Measurements from ENCODE around the gene TREM1. TPM values are rescaled to one million over a fixed set of nuclear protein-coding genes. Genes with fewer than 3 reads are reported as not detected.
"Not testable (repeated sequence)": the region's sequence is repeated elsewhere in the genome, so short reads cannot be mapped to it uniquely, and the experiment has no call there.

Gene TREM1
- total RNA-seq, 1 donor from 2014 or later = 61.2 TPM

DNA sequence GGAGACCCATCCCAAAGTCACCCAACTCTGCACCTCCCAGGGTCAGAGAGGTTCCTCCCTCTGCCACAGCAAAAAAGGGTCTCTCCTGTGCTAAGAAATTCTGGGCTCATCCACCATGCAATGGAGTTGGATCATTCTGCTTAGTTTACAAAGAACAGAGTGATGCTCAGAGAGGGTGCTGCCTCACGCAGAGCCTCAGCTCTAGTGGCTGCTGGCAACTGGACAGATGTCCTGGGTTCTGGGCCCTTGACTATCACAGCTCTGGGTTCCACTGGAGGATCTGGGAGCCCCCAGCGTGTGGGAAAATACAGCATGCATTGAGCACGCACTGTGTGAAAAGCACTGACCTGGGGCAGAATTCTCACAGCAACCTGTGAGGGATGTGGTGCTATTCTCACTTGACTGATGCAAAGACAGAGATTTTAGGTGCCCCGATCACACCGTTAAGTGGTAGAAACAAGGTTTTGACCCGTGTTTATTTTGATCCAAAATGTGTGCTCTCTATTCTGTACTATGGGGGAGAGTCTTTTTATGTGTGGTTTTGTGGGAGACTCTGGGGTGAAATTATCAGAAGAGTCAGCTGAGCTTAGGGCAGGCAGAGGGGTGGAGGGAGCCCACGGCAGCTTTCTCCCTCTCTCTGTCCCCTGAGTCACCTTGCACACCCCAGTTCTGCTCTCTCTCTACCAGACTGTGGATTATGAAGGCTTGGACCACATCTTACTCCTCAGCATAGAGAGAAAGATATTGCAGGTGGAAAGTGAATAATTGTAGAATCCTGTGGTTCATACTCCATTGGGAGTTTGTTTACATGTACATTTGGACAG lies 38.4 kb downstream of the TREM1 start:
- intact Hi-C loops (cut with DNase I) = no loop called here
- TF ChIP-seq CTCF (IDR thresholded peaks at IDR 0.05) = no peak
- ATAC-seq = no peak
- DNase-seq = no peak
- H3K36me3 ChIP-seq = no peaks in the 10 kb centered on the region
- H3K4me3 ChIP-seq = no peak overlapping the region
- no peaks in the 10 kb centered on the region for H3K9me3 ChIP-seq
- H3K27ac ChIP-seq = no peak overlapping the region
- H3K4me1 ChIP-seq = no peaks in the 10 kb centered on the region
- no peaks in the 10 kb centered on the region for H3K27me3 ChIP-seq

DNA sequence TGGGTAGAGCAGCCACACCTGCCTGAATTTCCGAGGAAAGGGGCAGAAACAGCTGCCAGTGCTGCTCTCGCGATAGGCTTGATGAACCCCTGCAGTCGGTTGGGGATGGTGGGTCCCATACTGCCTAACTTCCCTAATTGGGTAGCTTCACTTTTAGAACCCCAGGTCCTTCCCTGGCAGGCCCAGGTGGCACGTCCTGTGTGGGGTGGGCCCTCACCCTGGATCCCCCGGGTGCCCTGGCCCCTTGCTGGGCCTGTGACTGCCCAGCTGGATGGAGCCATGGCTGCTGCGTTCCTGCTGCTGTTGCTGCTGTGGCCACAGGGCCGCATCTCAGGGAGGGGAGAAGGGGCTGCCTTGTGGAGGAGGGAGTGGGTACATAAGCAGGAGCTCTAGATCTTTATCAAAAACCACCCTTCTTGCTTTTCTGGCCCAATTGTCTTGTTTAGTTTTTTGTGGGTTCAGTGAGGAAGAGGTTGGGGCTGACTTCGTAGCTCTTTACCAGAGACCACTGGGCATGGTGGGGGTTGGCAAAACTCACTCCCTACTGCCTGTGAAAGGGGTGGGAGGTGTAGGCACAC lies 39.1 kb downstream of the TREM1 start:
- ATAC-seq (no peak), DNase-seq (no peak)
- Histone ChIP-seq H3K27ac (no peak overlapping the region), H3K4me3 (no peak overlapping the region), H3K27me3 (no peaks in the 10 kb centered on the region), H3K9me3 (no peaks in the 10 kb centered on the region), H3K4me1 (no peaks in the 10 kb centered on the region), H3K36me3 (no peaks in the 10 kb centered on the region)
- intact Hi-C loops (cut with DNase I) = no loop called here
- no peak for TF ChIP-seq CTCF (IDR thresholded peaks at IDR 0.05)

DNA sequence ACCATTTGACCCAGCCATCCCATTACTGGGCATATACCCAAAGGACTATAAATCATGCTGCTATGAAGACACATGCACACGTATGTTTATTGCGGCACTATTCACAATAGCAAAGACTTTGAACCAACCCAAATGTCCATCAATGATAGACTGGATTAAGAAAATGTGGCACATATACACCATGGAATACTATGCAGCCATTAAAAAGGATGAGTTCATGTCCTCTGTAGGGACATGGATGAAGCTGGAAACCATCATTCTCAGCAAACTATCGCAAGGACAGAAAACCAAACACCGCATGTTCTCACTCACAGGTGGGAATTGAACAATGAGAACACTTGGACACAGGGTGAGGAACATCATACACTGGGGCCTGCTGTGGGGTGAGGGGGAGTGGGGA lies 40.0 kb downstream of the TREM1 start:
- H3K4me3 ChIP-seq; intact Hi-C loops (cut with DNase I); H3K36me3 ChIP-seq; H3K9me3 ChIP-seq; H3K27ac ChIP-seq; DNase-seq; H3K27me3 ChIP-seq; ATAC-seq; H3K4me1 ChIP-seq: not testable (repeated sequence)

GRCh38 chr6:41239467-41240159 lies 46.9 kb downstream of the TREM1 start:
- intact Hi-C loops (cut with DNase I) = no loop called here
- Histone ChIP-seq H3K4me1 (no peaks in the 10 kb centered on the region), H3K27ac (no peak overlapping the region), H3K4me3 (no peak overlapping the region), H3K27me3 (peaks cover 24% of the 10 kb centered on the region), H3K36me3 (no peaks in the 10 kb centered on the region), H3K9me3 (no peaks in the 10 kb centered on the region)
- TF ChIP-seq CTCF (IDR thresholded peaks at IDR 0.05) = no peak
- ATAC-seq = peak; percentile 20
- DNase-seq = no peak

DNA sequence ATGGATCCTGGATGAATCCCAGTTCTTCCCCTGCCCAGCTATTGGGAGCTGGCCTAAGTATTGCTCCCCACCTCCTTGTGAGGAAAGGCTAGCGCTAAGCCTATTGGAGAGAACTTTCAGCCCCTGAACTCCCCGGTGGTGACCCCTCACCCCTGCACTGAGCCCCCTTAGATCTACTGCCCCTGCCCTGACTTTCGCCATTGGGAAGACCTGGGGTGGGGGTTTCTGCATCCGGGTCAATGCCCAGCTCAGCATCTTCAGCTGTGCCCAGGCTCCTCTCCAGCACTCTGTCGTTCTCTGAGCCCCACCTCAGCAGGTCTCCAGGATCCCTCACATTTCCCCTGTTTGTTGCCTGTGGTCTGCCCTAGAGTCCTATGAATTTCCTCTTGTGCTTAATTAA lies 49.4 kb downstream of the TREM1 start:
- Histone ChIP-seq H3K9me3 (no peaks in the 10 kb centered on the region), H3K27me3 (peaks cover 24% of the 10 kb centered on the region), H3K4me1 (no peaks in the 10 kb centered on the region), H3K27ac (no peak overlapping the region), H3K4me3 (no peak overlapping the region), H3K36me3 (no peaks in the 10 kb centered on the region)
- intact Hi-C loops (cut with DNase I) = no loop called here
- DNase-seq = no peak
- no peak for TF ChIP-seq CTCF (IDR thresholded peaks at IDR 0.05)
- ATAC-seq = no peak

- no peaks in the 10 kb centered on the region for H3K4me1 ChIP-seq
- H3K36me3 ChIP-seq = no peaks in the 10 kb centered on the region
- H3K27ac ChIP-seq = no peak overlapping the region
- H3K27me3 ChIP-seq = peaks cover 24% of the 10 kb centered on the region
- TF ChIP-seq CTCF (IDR thresholded peaks at IDR 0.05) = no peak
- no peak overlapping the region for H3K4me3 ChIP-seq
- DNase-seq (no peak), ATAC-seq (no peak)
- no peaks in the 10 kb centered on the region for H3K9me3 ChIP-seq
- intact Hi-C loops (cut with DNase I) = no loop called here
Measured at GRCh38 chr6:41236276-41236675, 50.2 kb downstream of the TREM1 start.

All from upper lobe of right lung (tissue), 1 donor.